Caco-2 (cell line): ENCODE results near the gene ASH1L. TPM values are rescaled to one million over a fixed set of nuclear protein-coding genes. Genes with fewer than 3 reads are reported as not detected.
A peak's percentile ranks its signal among the peaks of the same experiment; 100 is the strongest.

Experiments
- BruUV-seq: library from RNA; stranded (reverse); fragments of 400-500 nt; replicated peaks from 2 replicates; lab custom pipeline; 2021; lab: Mats Ljungman, UMichigan
- CTCF ChIA-PET: fragments of 300-600 bp; sonication (Branson Sonifier 250); formaldehyde crosslinking; loops from one replicate; lab custom pipeline; 2022; ENCODE audit warnings: antibody characterized with exemption; lab: Charles Lee
- POLR2A ChIA-PET: fragments of 300-600 bp; sonication (Branson Sonifier 250); formaldehyde crosslinking; loops from one replicate; lab custom pipeline; 2022; ENCODE audit warnings: antibody characterized with exemption; lab: Charles Lee
- DNase-seq, 2 experiments: peaks; one replicate each; pipeline versions ENCODE4 v3.0.0 to v3.0.0-alpha.2; 2020 to 2022
- H3K27me3 ChIP-seq: replicated peaks from 2 replicates; pipeline ENCODE4 v1.6.0; 2011; ENCODE audit warnings: low read length; ENCODE audit not compliant: control insufficient read depth, insufficient read depth
- H3K36me3 ChIP-seq: 2 replicates; pipeline ENCODE4 v1.5.1; 2011; ENCODE audit warnings: low read length; ENCODE audit not compliant: control insufficient read depth, insufficient read depth
- H3K4me1 ChIP-seq: fragments of 250-450 bp; sonication (Bioruptor Pico); 2 replicates; pipeline ENCODE4 v1.5.1; 2020; ENCODE audit warnings: mild to moderate bottlenecking
- H3K4me3 ChIP-seq: 2 replicates; pipeline ENCODE4 v1.5.1; 2011; ENCODE audit warnings: low read depth, mild to moderate bottlenecking, control low read depth, low read length
- H3K9me3 ChIP-seq: fragments of 250-450 bp; sonication (Bioruptor Pico); 2 replicates; pipeline ENCODE4 v1.5.1; 2020; ENCODE audit warnings: mild to moderate bottlenecking, moderate library complexity
- H3K27ac Mint-ChIP-seq: one replicate; pipeline ENCODE4 v1.8.0; 2022; ENCODE audit warnings: mixed read lengths; ENCODE audit not compliant: unreplicated experiment
- H3K27me3 Mint-ChIP-seq: one replicate; pipeline ENCODE4 v1.8.0; 2022; ENCODE audit warnings: mixed read lengths; ENCODE audit not compliant: insufficient read depth, unreplicated experiment
- H3K36me3 Mint-ChIP-seq: one replicate; pipeline ENCODE4 v1.8.0; 2022; ENCODE audit warnings: mild to moderate bottlenecking, mixed read lengths; ENCODE audit not compliant: insufficient read depth, unreplicated experiment
- H3K4me1 Mint-ChIP-seq: one replicate; pipeline ENCODE4 v1.8.0; 2022; ENCODE audit warnings: low read depth, mixed read lengths; ENCODE audit not compliant: unreplicated experiment
- H3K4me3 Mint-ChIP-seq: one replicate; pipeline ENCODE4 v1.8.0; 2022; ENCODE audit warnings: mild to moderate bottlenecking, moderate library complexity, mixed read lengths; ENCODE audit not compliant: unreplicated experiment
- H3K9me3 Mint-ChIP-seq: one replicate; pipeline ENCODE4 v1.8.0; 2022; ENCODE audit warnings: mixed read lengths; ENCODE audit not compliant: unreplicated experiment
- intact Hi-C: fragments of 100-400 bp; cut with micrococcal nuclease; formaldehyde crosslinking; loops from one replicate; pipeline ENCODE4 v1.10.0; 2022; ENCODE audit not compliant: unreplicated experiment
- total RNA-seq: library from RNA; stranded (reverse); gene quantifications from 2 replicates; pipeline ENCODE4 v1.2.3, GENCODE V29; 2022
- TF ChIP-seq, protein P1 (sequence below), 2 experiments: fragments of 200-600 bp in 1 of 2; IDR thresholded peaks; 1 replicate in 1 of 2; 2 replicates in 1 of 2; pipeline versions ENCODE4 v1.5.1 to v1.8.0; 2011 to 2022; ENCODE audit warnings: antibody characterized with exemption in 1 of 2, control low read depth in 1 of 2, inconsistent platforms in 1 of 2, low read depth in 1 of 2, low read length in 1 of 2, mild to moderate bottlenecking in 1 of 2, moderate library complexity in 1 of 2; ENCODE audit not compliant: insufficient read depth in 1 of 2, severe bottlenecking in 1 of 2, unreplicated experiment in 1 of 2

ASH1L gene
- total RNA-seq, 1 experiment from 2014 or later: 39.4 TPM

DNA sequence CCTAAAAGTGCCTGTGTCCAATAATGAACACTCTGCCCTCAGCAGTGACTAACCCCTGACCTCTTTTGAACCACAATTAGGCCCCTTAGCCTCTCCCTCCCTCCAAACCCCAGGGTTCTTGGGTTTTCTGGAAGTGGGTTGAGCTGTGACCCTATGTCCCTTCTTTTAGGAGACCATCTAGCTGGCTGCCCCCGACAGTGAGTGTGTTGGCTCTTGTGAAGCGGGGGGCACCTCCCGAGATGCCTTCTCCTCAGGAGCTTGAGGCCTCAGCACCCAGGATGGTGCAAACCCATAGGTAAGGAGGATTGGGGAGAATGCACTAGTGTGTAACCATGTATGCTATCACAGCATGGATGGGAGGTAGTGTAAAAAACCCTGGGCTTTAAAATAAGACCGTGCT is 234.6 kb downstream of the ASH1L start:
- Mint-ChIP-seq H3K27ac (peak overlapping the region; percentile 42), H3K4me1 (peaks cover 16% of the 10 kb centered on the region), H3K27me3 (no peaks in the 10 kb centered on the region), H3K36me3 (peaks cover 84% of the 10 kb centered on the region), H3K4me3 (no peak overlapping the region), H3K9me3 (no peaks in the 10 kb centered on the region)
- peaks cover 1% of the 10 kb centered on the region; the same call in 1 of the 2 replicates for H3K36me3 ChIP-seq
- TF ChIP-seq, protein P1, sequence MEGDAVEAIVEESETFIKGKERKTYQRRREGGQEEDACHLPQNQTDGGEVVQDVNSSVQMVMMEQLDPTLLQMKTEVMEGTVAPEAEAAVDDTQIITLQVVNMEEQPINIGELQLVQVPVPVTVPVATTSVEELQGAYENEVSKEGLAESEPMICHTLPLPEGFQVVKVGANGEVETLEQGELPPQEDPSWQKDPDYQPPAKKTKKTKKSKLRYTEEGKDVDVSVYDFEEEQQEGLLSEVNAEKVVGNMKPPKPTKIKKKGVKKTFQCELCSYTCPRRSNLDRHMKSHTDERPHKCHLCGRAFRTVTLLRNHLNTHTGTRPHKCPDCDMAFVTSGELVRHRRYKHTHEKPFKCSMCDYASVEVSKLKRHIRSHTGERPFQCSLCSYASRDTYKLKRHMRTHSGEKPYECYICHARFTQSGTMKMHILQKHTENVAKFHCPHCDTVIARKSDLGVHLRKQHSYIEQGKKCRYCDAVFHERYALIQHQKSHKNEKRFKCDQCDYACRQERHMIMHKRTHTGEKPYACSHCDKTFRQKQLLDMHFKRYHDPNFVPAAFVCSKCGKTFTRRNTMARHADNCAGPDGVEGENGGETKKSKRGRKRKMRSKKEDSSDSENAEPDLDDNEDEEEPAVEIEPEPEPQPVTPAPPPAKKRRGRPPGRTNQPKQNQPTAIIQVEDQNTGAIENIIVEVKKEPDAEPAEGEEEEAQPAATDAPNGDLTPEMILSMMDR (IDR thresholded peaks at IDR 0.05; ENCODE audit: insufficient read depth in 1 of 2, low read depth in 1 of 2, low read length in 1 of 2, severe bottlenecking in 1 of 2, unreplicated experiment in 1 of 2): no peak
- H3K27me3 ChIP-seq: no peaks in the 10 kb centered on the region
- no peak for DNase-seq
- CTCF ChIA-PET: no interaction called here
- H3K4me1 ChIP-seq: peaks cover 5% of the 10 kb centered on the region; the same call in 1 of the 2 replicates
- no peaks in the 10 kb centered on the region for H3K9me3 ChIP-seq
- POLR2A ChIA-PET: interaction anchor here (0.6 kb wide), 1 partner anchor 17 kb away, joined by 4 read pairs; no protein-coding TSS in a partner anchor
- intact Hi-C loops: loop anchor here (10.0 kb wide), 1 partner anchor 267 kb away; no protein-coding TSS in a partner anchor
- BruUV-seq: no TSS peak
- no peak overlapping the region for H3K4me3 ChIP-seq

DNA sequence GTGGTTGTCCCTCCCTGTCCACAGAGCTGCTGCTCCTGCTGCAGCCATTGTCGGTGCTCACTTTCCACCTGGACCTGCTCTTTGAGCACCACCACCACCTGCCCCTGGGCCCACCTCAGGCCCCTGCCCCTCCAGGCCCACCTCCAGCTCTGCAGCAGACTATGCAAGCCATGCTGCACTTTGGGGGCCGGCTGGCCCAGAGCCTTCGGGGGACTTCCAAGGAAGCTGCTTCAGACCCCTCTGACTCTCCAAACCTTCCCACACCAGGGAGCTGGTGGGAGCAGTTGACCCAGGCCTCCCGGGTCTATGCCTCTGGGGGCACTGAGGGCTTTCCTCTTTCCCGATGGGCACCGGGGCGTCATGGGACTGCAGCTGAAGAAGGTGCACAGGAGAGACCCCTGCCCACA is 236.0 kb downstream of the ASH1L start:
- POLR2A ChIA-PET: no interaction called here
- H3K36me3 ChIP-seq: peaks cover 1% of the 10 kb centered on the region; the same call in 1 of the 2 replicates
- Mint-ChIP-seq H3K4me1 (peaks cover 16% of the 10 kb centered on the region), H3K27me3 (no peaks in the 10 kb centered on the region), H3K36me3 (peaks cover 81% of the 10 kb centered on the region), H3K9me3 (no peaks in the 10 kb centered on the region), H3K27ac (no peak overlapping the region), H3K4me3 (peak overlapping the region; percentile 94)
- H3K4me3 ChIP-seq: no peak overlapping the region
- no peak for DNase-seq
- H3K27me3 ChIP-seq: no peaks in the 10 kb centered on the region
- intact Hi-C loops: loop anchor here (10.0 kb wide), 1 partner anchor 268 kb away; no protein-coding TSS in a partner anchor
- H3K4me1 ChIP-seq: peaks cover 11% of the 10 kb centered on the region
- H3K9me3 ChIP-seq: no peaks in the 10 kb centered on the region
- TF ChIP-seq, protein P1 (IDR thresholded peaks at IDR 0.05; ENCODE audit: insufficient read depth in 1 of 2, low read depth in 1 of 2, low read length in 1 of 2, severe bottlenecking in 1 of 2, unreplicated experiment in 1 of 2): no peak
- BruUV-seq: no TSS peak
- CTCF ChIA-PET: no interaction called here

- no peak for DNase-seq
- no peaks in the 10 kb centered on the region for H3K9me3 ChIP-seq
- no peaks in the 10 kb centered on the region for H3K27me3 ChIP-seq
- no peak overlapping the region for H3K4me3 ChIP-seq
- Mint-ChIP-seq H3K9me3 (no peaks in the 10 kb centered on the region), H3K27ac (peak overlapping the region; percentile 88), H3K27me3 (no peaks in the 10 kb centered on the region), H3K4me1 (peaks cover 16% of the 10 kb centered on the region), H3K36me3 (peaks cover 77% of the 10 kb centered on the region), H3K4me3 (peak overlapping the region; percentile 94)
- intact Hi-C loops: loop anchor here (10.0 kb wide), 1 partner anchor 269 kb away; no protein-coding TSS in a partner anchor
- no TSS peak for BruUV-seq
- ChIA-PET CTCF (no interaction called here), POLR2A (no interaction called here)
- TF ChIP-seq, protein P1 (IDR thresholded peaks at IDR 0.05; ENCODE audit: insufficient read depth in 1 of 2, low read depth in 1 of 2, low read length in 1 of 2, severe bottlenecking in 1 of 2, unreplicated experiment in 1 of 2): no peak
- H3K36me3 ChIP-seq: peaks cover 1% of the 10 kb centered on the region; the same call in 1 of the 2 replicates
- peaks cover 11% of the 10 kb centered on the region for H3K4me1 ChIP-seq
Observed at GRCh38 chr1:155326020-155326526, 236.5 kb downstream of the ASH1L start.
